Liver (tissue), 9 donors: ENCODE results near the gene DDB1. TPM values are rescaled to one million over a fixed set of nuclear protein-coding genes. Genes with fewer than 3 reads are reported as not detected.

ENCODE experiments used
- DNase-seq: peaks from one replicate; pipeline ENCODE4 v3.0.0-alpha.2; 2017; ENCODE audit warnings: low spot score
- H3K27ac ChIP-seq, 2 donors: one replicate each; pipeline ENCODE4 v1.7.0; 2013; ENCODE audit warnings: inconsistent platforms in 2 of 2, low read length in 2 of 2, control low read depth in 1 of 2, low read depth in 1 of 2, mild to moderate bottlenecking in 1 of 2
- H3K27me3 ChIP-seq, 4 donors: one replicate each; pipeline versions ENCODE4 v1.6.1 to v1.7.0; 2013; ENCODE audit warnings: low read length in 3 of 4, inconsistent platforms in 1 of 4, mild to moderate bottlenecking in 1 of 4, moderate library complexity in 1 of 4; ENCODE audit not compliant: control insufficient read depth in 4 of 4, insufficient read depth in 4 of 4
- H3K36me3 ChIP-seq, 4 donors: one replicate each; pipeline versions ENCODE4 v1.6.1 to v1.7.0; 2013; ENCODE audit warnings: low read length in 3 of 4, mild to moderate bottlenecking in 3 of 4, low read depth in 1 of 4, moderate library complexity in 1 of 4; ENCODE audit not compliant: control insufficient read depth in 4 of 4, insufficient read depth in 3 of 4
- H3K4me1 ChIP-seq, 4 donors: one replicate each; pipeline versions ENCODE4 v1.6.1 to v1.7.0; 2013; ENCODE audit warnings: low read length in 3 of 4, mild to moderate bottlenecking in 3 of 4, moderate library complexity in 1 of 4; ENCODE audit not compliant: control insufficient read depth in 4 of 4, insufficient read depth in 4 of 4
- H3K4me3 ChIP-seq, 3 donors: one replicate each; pipeline versions ENCODE4 v1.6.1 to v1.7.0; 2013; ENCODE audit warnings: low read length in 3 of 3, control low read depth in 1 of 3, low read depth in 1 of 3, mild to moderate bottlenecking in 1 of 3
- H3K9ac ChIP-seq, 2 donors: one replicate each; pipeline ENCODE4 v1.7.0; 2013; ENCODE audit warnings: low read length in 2 of 2, mild to moderate bottlenecking in 2 of 2, moderate library complexity in 2 of 2, control low read depth in 1 of 2, low read depth in 1 of 2
- H3K9me3 ChIP-seq, 4 donors: one replicate each; pipeline versions ENCODE4 v1.6.1 to v1.7.0; 2013; ENCODE audit warnings: low read length in 3 of 4; ENCODE audit not compliant: control insufficient read depth in 4 of 4
- ATF3 ChIP-seq: IDR thresholded peaks from 2 replicates; pipeline ENCODE4 v1.6.1; 2016; ENCODE audit warnings: antibody characterized with exemption
- CTCF ChIP-seq: fragments of 150-350 bp; IDR thresholded peaks from 2 replicates; pipeline ENCODE4 v1.5.1; 2017; ENCODE audit warnings: improper control_type of control experiment, low read depth, low read length; ENCODE audit not compliant: missing input control
- EGR1 ChIP-seq, 2 donors: IDR thresholded peaks; 2 replicates each; pipeline ENCODE4 v1.6.1; 2016 to 2018; ENCODE audit warnings: antibody characterized with exemption in 2 of 2, low read depth in 2 of 2
- FOXA1 ChIP-seq: IDR thresholded peaks from 2 replicates; pipeline ENCODE4 v1.6.1; 2016; ENCODE audit warnings: antibody characterized with exemption
- FOXA2 ChIP-seq: IDR thresholded peaks from 2 replicates; pipeline ENCODE4 v1.6.1; 2016; ENCODE audit warnings: antibody characterized with exemption
- GABPA ChIP-seq, 2 donors: IDR thresholded peaks in 1 of 2; conservative IDR thresholded peaks in 1 of 2; 2 replicates each; pipeline ENCODE4 v1.6.1; 2016; ENCODE audit warnings: antibody characterized with exemption in 2 of 2, mild to moderate bottlenecking in 1 of 2, moderate library complexity in 1 of 2
- HNF4A ChIP-seq, 2 donors: conservative IDR thresholded peaks; 2 replicates each; pipeline ENCODE4 v1.6.1; 2016; ENCODE audit warnings: antibody characterized with exemption in 2 of 2, mild to moderate bottlenecking in 2 of 2
- HNF4G ChIP-seq: IDR thresholded peaks from 2 replicates; pipeline ENCODE4 v1.6.1; 2016; ENCODE audit warnings: antibody characterized with exemption
- JUND ChIP-seq, 2 donors: IDR thresholded peaks; 2 replicates each; pipeline ENCODE4 v1.6.1; 2016; ENCODE audit warnings: antibody characterized with exemption in 2 of 2
- MAX ChIP-seq: IDR thresholded peaks from 2 replicates; pipeline ENCODE4 v1.6.1; 2016; ENCODE audit warnings: antibody characterized with exemption
- NR2F2 ChIP-seq: IDR thresholded peaks from 2 replicates; pipeline ENCODE4 v1.6.1; 2016; ENCODE audit warnings: antibody characterized with exemption
- RAD21 ChIP-seq, 2 donors: IDR thresholded peaks; 2 replicates each; pipeline ENCODE4 v1.6.1; 2016; ENCODE audit warnings: antibody characterized with exemption in 2 of 2, mild to moderate bottlenecking in 2 of 2
- RXRA ChIP-seq, 2 donors: IDR thresholded peaks; 2 replicates each; pipeline ENCODE4 v1.6.1; 2017 to 2018; ENCODE audit warnings: antibody characterized with exemption in 2 of 2, mild to moderate bottlenecking in 1 of 2
- SP1 ChIP-seq: IDR thresholded peaks from 2 replicates; pipeline ENCODE4 v1.6.1; 2018; ENCODE audit warnings: antibody characterized with exemption, mild to moderate bottlenecking
- TAF1 ChIP-seq: conservative IDR thresholded peaks from 2 replicates; pipeline ENCODE4 v1.6.1; 2016; ENCODE audit warnings: antibody characterized with exemption, mild to moderate bottlenecking
- YY1 ChIP-seq: IDR thresholded peaks from 2 replicates; pipeline ENCODE4 v1.6.1; 2016; ENCODE audit warnings: antibody characterized with exemption, mild to moderate bottlenecking
- ZBTB33 ChIP-seq: IDR thresholded peaks from 2 replicates; pipeline ENCODE4 v1.6.1; 2016; ENCODE audit warnings: antibody characterized with exemption
- WGBS: extraction: QIAGEN DNeasy Blood & Tissue Kit; methylation state at CpG from one replicate; pipeline ENCODE4 v1.1.7; 2013; 5-methylcytosine and 5-hydroxymethylcytosine counted together
- polyA plus RNA-seq, 2 donors: library from polyadenylated mRNA; stranded (reverse) in 1 of 2; unstranded in 1 of 2; fragments of 200-250 nt in 1 of 2; fragments of >200 nt in 1 of 2; fragmentation: Nextera tagmentation in 1 of 2; extraction: Ambion mirVana in 1 of 2; gene quantifications; one replicate each; pipeline versions ENCODE4 v1.2.1 to v1.2.3, GENCODE V29; 2013 to 2015
- total RNA-seq, 2 donors: library from RNA; depleted of rRNA; stranded (reverse); fragments of >200 nt; gene quantifications; one replicate each; pipeline ENCODE4 v1.2.3, GENCODE V29; 2014
- donor health status: healthy.
- donor health status: healthy.
- donor health status: healthy.
- donor health status: healthy.
- donor health status: healthy.

Gene DDB1
- total and polyA plus RNA-seq, 4 donors: 37.5 to 146 (median 88.9) TPM

- 98% methylated on average over 11 of the region's 11 CpGs for WGBS
- Histone ChIP-seq H3K27ac (no peak overlapping the region), H3K9ac (no peak overlapping the region)
Observed at GRCh38 chr11:61358566-61358965, 25.7 kb upstream of the DDB1 start.

GRCh38 chr11:61357894-61358239 is 25.0 kb upstream of the DDB1 start:
- Histone ChIP-seq H3K36me3 (peaks cover 0 to 3% (median 0%) of the 10 kb centered on the region in 4 donors), H3K4me1 (peaks cover 2 to 24% (median 10%) of the 10 kb centered on the region in 4 donors), H3K27me3 (no peaks in the 10 kb centered on the region), H3K9ac (no peak overlapping the region), H3K4me3 (no peak overlapping the region), H3K27ac (no peak overlapping the region), H3K9me3 (no peaks in the 10 kb centered on the region)
- DNase-seq: no peak
- WGBS: 96% methylated on average over 6 of the region's 6 CpGs
- TF ChIP-seq RAD21 (IDR thresholded peaks at IDR 0.05) (no peak), YY1 (no peak), NR2F2 (no peak), CTCF (no peak), FOXA1 (no peak), FOXA2 (no peak), HNF4A (conservative IDR thresholded peaks at IDR 0.05) (no peak), SP1 (no peak), ATF3 (no peak), HNF4G (no peak), JUND (IDR thresholded peaks at IDR 0.05) (no peak), TAF1 (no peak), EGR1 (IDR thresholded peaks at IDR 0.05; ENCODE audit: low read depth in 2 of 2) (no peak), RXRA (IDR thresholded peaks at IDR 0.05) (no peak), ZBTB33 (no peak), MAX (no peak)

More at GRCh38 chr11:61358566-61358965, 25.7 kb upstream of the DDB1 start:
- H3K36me3 ChIP-seq: peaks cover 0 to 3% (median 0%) of the 10 kb centered on the region in 4 donors
- no peak for TF ChIP-seq HNF4G
- no peak for TF ChIP-seq YY1
- TF ChIP-seq SP1: no peak
- TF ChIP-seq FOXA2: no peak
- TF ChIP-seq GABPA (IDR thresholded peaks at IDR 0.05 in 1 of 2, conservative IDR thresholded peaks at IDR 0.05 in 1 of 2): no peak
- TF ChIP-seq CTCF: no peak
- TF ChIP-seq RAD21 (IDR thresholded peaks at IDR 0.05): no peak
- TF ChIP-seq RXRA (IDR thresholded peaks at IDR 0.05): no peak
- no peak for TF ChIP-seq ATF3
- no peak for TF ChIP-seq EGR1 (IDR thresholded peaks at IDR 0.05; ENCODE audit: low read depth in 2 of 2)
- TF ChIP-seq FOXA1: no peak
- no peak for TF ChIP-seq TAF1
- no peak for TF ChIP-seq ZBTB33
- H3K4me3 ChIP-seq: no peak overlapping the region
- no peaks in the 10 kb centered on the region for H3K27me3 ChIP-seq
- peaks cover 2 to 25% (median 14%) of the 10 kb centered on the region in 4 donors for H3K4me1 ChIP-seq
- DNase-seq: no peak
- no peaks in the 10 kb centered on the region for H3K9me3 ChIP-seq
